Breast epithelium (tissue), 4 donors: Measurements from ENCODE around the gene VAT1L. TPM values are rescaled to one million over a fixed set of nuclear protein-coding genes. Genes with fewer than 3 reads are reported as not detected.

Experiments
- DNase-seq, 2 donors: peaks; one replicate each; pipeline ENCODE4 v3.0.0-alpha.2; 2019; ENCODE audit warnings: low spot score in 2 of 2
- H3K27ac ChIP-seq, 2 donors: fragments of 200-600 bp; sonication (generic) in 1 of 2; one replicate each; pipeline ENCODE4 v1.5.1; 2016 to 2019; ENCODE audit warnings: mild to moderate bottlenecking in 1 of 2
- H3K27me3 ChIP-seq, 2 donors: fragments of 200-600 bp; sonication (generic) in 1 of 2; one replicate each; pipeline versions ENCODE4 v1.5.1 to v1.6.0; 2017 to 2019; ENCODE audit warnings: control low read depth in 1 of 2, mild to moderate bottlenecking in 1 of 2
- H3K36me3 ChIP-seq: fragments of 200-600 bp; one replicate; pipeline ENCODE4 v1.5.1; 2019
- H3K4me1 ChIP-seq, 2 donors: fragments of 200-600 bp; sonication (generic); one replicate each; pipeline ENCODE4 v1.5.1; 2016 to 2019; ENCODE audit warnings: control low read depth in 1 of 2
- H3K4me3 ChIP-seq, 3 donors: fragments of 200-600 bp; sonication (generic); 1 replicate in 2 of 3; 2 replicates in 1 of 3; pipeline ENCODE4 v1.5.1; 2016 to 2019; ENCODE audit warnings: mild to moderate bottlenecking in 3 of 3, moderate library complexity in 2 of 3
- H3K9me3 ChIP-seq, 2 donors: fragments of 200-600 bp; sonication (generic) in 1 of 2; one replicate each; pipeline ENCODE4 v1.5.1; 2016 to 2019; ENCODE audit warnings: control low read depth in 1 of 2
- POLR2A ChIP-seq: fragments of 450-650 bp; IDR thresholded peaks from one replicate; pipeline ENCODE4 v1.6.1; 2016; ENCODE audit warnings: antibody characterized with exemption, mild to moderate bottlenecking, moderate library complexity
- POLR2AphosphoS5 ChIP-seq, 3 donors: sonication (generic); formaldehyde crosslinking; IDR thresholded peaks; one replicate each; pipeline ENCODE4 v1.6.1; 2017; ENCODE audit warnings: antibody characterized with exemption in 3 of 3
- intact Hi-C: fragments of 100-400 bp; cut with DNase I; formaldehyde crosslinking; loops from one replicate; pipeline ENCODE4 v1.15.1; 2023; ENCODE audit warnings: low total_unique reads
- total RNA-seq, 3 donors: library from RNA; depleted of rRNA; stranded (reverse); fragments of >200 nt; gene quantifications; one replicate each; pipeline ENCODE4 v1.1.0, GENCODE V29; 2016
- TF ChIP-seq, protein P1 (sequence below), 3 donors: fragments of 450-650 bp; IDR thresholded peaks; one replicate each; pipeline ENCODE4 v1.5.1; 2016 to 2017; ENCODE audit warnings: antibody characterized with exemption in 3 of 3, mild to moderate bottlenecking in 3 of 3, moderate library complexity in 3 of 3

Gene VAT1L
- total RNA-seq, 3 donors from 2014 or later: 0.33 to 0.88 TPM; not detected in 1

DNA sequence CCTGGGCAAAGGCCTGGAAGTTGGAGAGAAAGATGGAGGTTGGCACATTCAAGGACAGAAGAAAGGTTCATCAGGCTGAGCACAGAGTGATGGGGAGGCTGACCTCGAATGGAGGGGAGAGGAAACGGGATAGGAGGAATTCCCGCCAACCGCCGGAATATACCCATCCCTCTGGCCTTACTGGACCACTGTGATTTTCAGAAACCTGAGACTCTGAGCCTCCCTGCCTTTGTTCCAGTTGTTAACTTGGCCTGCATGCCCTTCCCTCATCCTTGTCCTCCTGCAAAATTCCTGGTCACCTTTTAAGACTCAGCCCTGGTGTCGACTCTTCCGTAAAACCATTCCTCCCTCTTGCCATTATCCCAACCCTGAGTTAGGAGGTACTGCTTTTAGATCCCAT, 107.6 kb downstream of the VAT1L start:
- Histone ChIP-seq H3K36me3 (no peaks in the 10 kb centered on the region), H3K9me3 (no peaks in the 10 kb centered on the region), H3K4me3 (no peak overlapping the region), H3K27me3 (peaks cover 0 to 6% of the 10 kb centered on the region in 2 donors), H3K4me1 (no peaks in the 10 kb centered on the region), H3K27ac (no peak overlapping the region)
- intact Hi-C loops: no loop called here
- DNase-seq: no peak
- TF ChIP-seq POLR2A: no peak
- TF ChIP-seq POLR2AphosphoS5 (IDR thresholded peaks at IDR 0.05): no peak
- TF ChIP-seq, protein P1, sequence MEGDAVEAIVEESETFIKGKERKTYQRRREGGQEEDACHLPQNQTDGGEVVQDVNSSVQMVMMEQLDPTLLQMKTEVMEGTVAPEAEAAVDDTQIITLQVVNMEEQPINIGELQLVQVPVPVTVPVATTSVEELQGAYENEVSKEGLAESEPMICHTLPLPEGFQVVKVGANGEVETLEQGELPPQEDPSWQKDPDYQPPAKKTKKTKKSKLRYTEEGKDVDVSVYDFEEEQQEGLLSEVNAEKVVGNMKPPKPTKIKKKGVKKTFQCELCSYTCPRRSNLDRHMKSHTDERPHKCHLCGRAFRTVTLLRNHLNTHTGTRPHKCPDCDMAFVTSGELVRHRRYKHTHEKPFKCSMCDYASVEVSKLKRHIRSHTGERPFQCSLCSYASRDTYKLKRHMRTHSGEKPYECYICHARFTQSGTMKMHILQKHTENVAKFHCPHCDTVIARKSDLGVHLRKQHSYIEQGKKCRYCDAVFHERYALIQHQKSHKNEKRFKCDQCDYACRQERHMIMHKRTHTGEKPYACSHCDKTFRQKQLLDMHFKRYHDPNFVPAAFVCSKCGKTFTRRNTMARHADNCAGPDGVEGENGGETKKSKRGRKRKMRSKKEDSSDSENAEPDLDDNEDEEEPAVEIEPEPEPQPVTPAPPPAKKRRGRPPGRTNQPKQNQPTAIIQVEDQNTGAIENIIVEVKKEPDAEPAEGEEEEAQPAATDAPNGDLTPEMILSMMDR (IDR thresholded peaks at IDR 0.05): no peak

DNA sequence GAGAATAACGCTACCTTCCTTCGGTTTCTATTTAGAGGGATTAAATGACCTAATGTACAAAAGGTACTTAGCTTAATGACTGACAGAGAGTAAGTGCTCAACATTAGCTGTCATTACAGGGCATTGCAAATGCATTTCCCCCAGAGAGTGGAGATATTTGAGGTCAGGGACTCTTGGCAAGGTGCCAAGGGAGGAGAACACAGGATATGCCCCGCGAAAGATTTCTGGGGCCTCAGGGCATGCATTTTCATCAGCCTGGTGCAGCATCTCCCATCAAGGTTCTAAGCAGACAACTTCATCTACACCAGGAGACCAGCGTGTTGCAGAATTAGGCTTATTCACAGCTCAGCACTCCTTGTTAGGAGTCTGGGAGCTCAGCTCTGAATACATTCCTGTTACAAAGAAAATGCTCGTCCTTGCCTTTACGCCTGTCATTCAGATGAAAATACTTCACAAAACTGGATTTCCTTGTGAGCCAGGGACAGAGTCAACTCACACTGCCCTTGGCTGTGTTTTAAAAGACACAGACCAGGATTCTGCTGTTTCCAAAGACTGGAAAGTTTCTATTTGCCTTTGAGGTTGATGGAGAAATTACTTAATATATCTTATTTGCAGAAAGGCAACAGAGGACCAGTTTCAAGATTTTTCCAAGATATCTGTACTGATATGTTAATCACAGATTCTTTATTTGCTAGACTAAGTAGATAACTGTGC, 108.2 kb downstream of the VAT1L start:
- Histone ChIP-seq H3K4me3 (no peak overlapping the region), H3K4me1 (no peaks in the 10 kb centered on the region), H3K27me3 (peaks cover 0 to 6% of the 10 kb centered on the region in 2 donors), H3K9me3 (no peaks in the 10 kb centered on the region), H3K27ac (no peak overlapping the region), H3K36me3 (no peaks in the 10 kb centered on the region)
- no peak for DNase-seq
- TF ChIP-seq, protein P1 (IDR thresholded peaks at IDR 0.05): no peak
- TF ChIP-seq POLR2A (no peak), POLR2AphosphoS5 (IDR thresholded peaks at IDR 0.05) (no peak)
- intact Hi-C loops: no loop called here

- H3K27ac ChIP-seq: no peak overlapping the region
Observed at GRCh38 chr16:77897129-77897437, 108.7 kb downstream of the VAT1L start.

DNA sequence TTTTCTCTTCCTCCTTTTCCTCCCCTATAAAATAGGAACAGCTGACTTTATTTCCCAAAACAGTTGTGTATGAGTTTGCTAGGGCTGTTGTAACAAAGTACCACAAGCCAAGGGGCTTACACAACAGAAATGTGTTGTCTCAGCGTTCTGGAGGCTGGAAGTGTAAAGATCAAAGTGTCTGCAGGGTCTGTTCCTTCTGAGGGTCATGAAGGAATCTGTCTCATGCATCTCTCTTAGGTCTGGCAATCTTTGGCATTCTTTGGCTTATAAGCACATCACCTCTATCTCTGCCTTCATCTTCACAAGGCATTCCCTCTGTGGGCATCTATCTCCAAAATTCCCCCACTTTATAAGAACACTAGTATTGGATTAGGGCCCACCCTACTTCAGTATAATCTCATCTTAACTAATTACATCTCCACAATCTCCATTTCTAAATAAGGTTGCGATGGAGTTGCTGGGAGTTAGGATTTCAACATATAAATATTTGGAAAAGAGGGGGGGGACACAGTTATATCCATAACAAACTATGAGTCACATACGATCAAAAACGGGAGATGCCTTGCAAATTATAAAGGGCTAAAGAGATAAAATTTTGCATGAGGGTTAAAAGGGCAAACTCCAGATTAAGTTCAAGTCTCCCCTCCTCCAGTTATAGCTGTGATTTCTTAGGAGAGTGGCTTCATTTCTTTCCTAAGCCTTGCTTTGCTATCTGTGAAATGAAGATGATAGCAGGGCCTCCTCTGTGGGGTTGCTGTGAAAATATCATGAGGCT, 109.7 kb downstream of the VAT1L start:
- intact Hi-C loops: no loop called here
- no peaks in the 10 kb centered on the region for H3K36me3 ChIP-seq
- no peak overlapping the region for H3K4me3 ChIP-seq
- H3K9me3 ChIP-seq: no peaks in the 10 kb centered on the region
- H3K27ac ChIP-seq: no peak overlapping the region
- no peak for DNase-seq
- no peak for TF ChIP-seq POLR2AphosphoS5 (IDR thresholded peaks at IDR 0.05)
- TF ChIP-seq, protein P1 (IDR thresholded peaks at IDR 0.05): no peak
- no peak for TF ChIP-seq POLR2A
- peaks cover 0 to 6% of the 10 kb centered on the region in 2 donors for H3K27me3 ChIP-seq
- no peaks in the 10 kb centered on the region for H3K4me1 ChIP-seq

More at GRCh38 chr16:77897129-77897437, 108.7 kb downstream of the VAT1L start:
- TF ChIP-seq, protein P1 (IDR thresholded peaks at IDR 0.05): no peak
- TF ChIP-seq POLR2AphosphoS5 (IDR thresholded peaks at IDR 0.05): no peak
- no peak for TF ChIP-seq POLR2A
- H3K4me1 ChIP-seq: no peaks in the 10 kb centered on the region
- intact Hi-C loops: no loop called here
- no peaks in the 10 kb centered on the region for H3K36me3 ChIP-seq
- no peak for DNase-seq
- no peak overlapping the region for H3K4me3 ChIP-seq
- peaks cover 0 to 6% of the 10 kb centered on the region in 2 donors for H3K27me3 ChIP-seq
- H3K9me3 ChIP-seq: no peaks in the 10 kb centered on the region

GRCh38 chr16:77898671-77899211, 110.4 kb downstream of the VAT1L start:
- TF ChIP-seq POLR2A: no peak
- no peak for TF ChIP-seq POLR2AphosphoS5 (IDR thresholded peaks at IDR 0.05)
- TF ChIP-seq, protein P1 (IDR thresholded peaks at IDR 0.05): no peak
- Histone ChIP-seq H3K4me1 (no peaks in the 10 kb centered on the region), H3K4me3 (no peak overlapping the region), H3K36me3 (no peaks in the 10 kb centered on the region), H3K9me3 (no peaks in the 10 kb centered on the region), H3K27ac (no peak overlapping the region), H3K27me3 (peaks cover 0 to 6% of the 10 kb centered on the region in 2 donors)
- intact Hi-C loops: no loop called here
- no peak for DNase-seq
